Mononuclear cell (primary cell): ENCODE measurements around the gene PCYT1A. TPM values are rescaled to one million over a fixed set of nuclear protein-coding genes. Genes with fewer than 3 reads are reported as not detected.
"Not testable (repeated sequence)": the region's sequence is repeated elsewhere in the genome, so short reads cannot be mapped to it uniquely, and the experiment has no call there.

ENCODE experiments used
- H3K27me3 ChIP-seq: 2 replicates; pipeline ENCODE4 v1.6.0; 2011; ENCODE audit warnings: low read length, control low read depth; ENCODE audit not compliant: insufficient read depth
- H3K4me1 ChIP-seq: 2 replicates; pipeline ENCODE4 v1.5.1; 2011; ENCODE audit warnings: mild to moderate bottlenecking, low read length, control low read depth; ENCODE audit not compliant: insufficient read depth
- H3K4me3 ChIP-seq: 2 replicates; pipeline ENCODE4 v1.5.1; 2011; ENCODE audit warnings: mild to moderate bottlenecking, low read length, moderate library complexity
- H3K9me3 ChIP-seq: 2 replicates; pipeline ENCODE4 v1.5.1; 2011; ENCODE audit warnings: low read depth, mild to moderate bottlenecking, control low read depth, low read length
- total RNA-seq: library from RNA; depleted of rRNA; stranded (reverse); fragments of >200 nt; gene quantifications from one replicate; pipeline ENCODE4 v1.2.3, GENCODE V29; 2012

PCYT1A gene
- total RNA-seq, 1 donor: 73.5 TPM

- H3K4me3 ChIP-seq: no peak overlapping the region
- H3K27me3 ChIP-seq: no peaks in the 10 kb centered on the region
- no peaks in the 10 kb centered on the region for H3K9me3 ChIP-seq
- H3K4me1 ChIP-seq: peaks cover 18% of the 10 kb centered on the region
Measured at GRCh38 chr3:196268284-196269163, 19.0 kb downstream of the PCYT1A start.

GRCh38 chr3:196263819-196264218 lies 23.7 kb downstream of the PCYT1A start:
- Histone ChIP-seq H3K4me1 (peaks cover 8% of the 10 kb centered on the region), H3K9me3 (no peaks in the 10 kb centered on the region), H3K4me3 (no peak overlapping the region)

GRCh38 chr3:196260784-196261183 lies 26.7 kb downstream of the PCYT1A start:
- Histone ChIP-seq H3K4me3 (no peak overlapping the region), H3K4me1 (no peaks in the 10 kb centered on the region), H3K9me3 (no peaks in the 10 kb centered on the region), H3K27me3 (no peaks in the 10 kb centered on the region)

More at GRCh38 chr3:196263819-196264218, 23.7 kb downstream of the PCYT1A start:
- no peaks in the 10 kb centered on the region for H3K27me3 ChIP-seq

- Histone ChIP-seq H3K27me3 (no peaks in the 10 kb centered on the region), H3K4me1 (no peaks in the 10 kb centered on the region), H3K4me3 (no peak overlapping the region), H3K9me3 (no peaks in the 10 kb centered on the region)
Measured at GRCh38 chr3:196255776-196256175, 31.8 kb downstream of the PCYT1A start.

GRCh38 chr3:196254376-196255283 lies 32.9 kb downstream of the PCYT1A start:
- no peaks in the 10 kb centered on the region for H3K27me3 ChIP-seq
- H3K9me3 ChIP-seq: no peaks in the 10 kb centered on the region
- H3K4me1 ChIP-seq: no peaks in the 10 kb centered on the region
- no peak overlapping the region for H3K4me3 ChIP-seq

GRCh38 chr3:196251918-196252317 lies 35.6 kb downstream of the PCYT1A start:
- Histone ChIP-seq H3K9me3 (no peaks in the 10 kb centered on the region), H3K4me3 (no peak overlapping the region), H3K4me1 (peaks cover 7% of the 10 kb centered on the region), H3K27me3 (no peaks in the 10 kb centered on the region)

- Histone ChIP-seq H3K9me3 (no peaks in the 10 kb centered on the region), H3K4me1 (peaks cover 7% of the 10 kb centered on the region), H3K27me3 (no peaks in the 10 kb centered on the region), H3K4me3 (no peak overlapping the region)
Measured at GRCh38 chr3:196246612-196247308, 40.8 kb downstream of the PCYT1A start.

DNA sequence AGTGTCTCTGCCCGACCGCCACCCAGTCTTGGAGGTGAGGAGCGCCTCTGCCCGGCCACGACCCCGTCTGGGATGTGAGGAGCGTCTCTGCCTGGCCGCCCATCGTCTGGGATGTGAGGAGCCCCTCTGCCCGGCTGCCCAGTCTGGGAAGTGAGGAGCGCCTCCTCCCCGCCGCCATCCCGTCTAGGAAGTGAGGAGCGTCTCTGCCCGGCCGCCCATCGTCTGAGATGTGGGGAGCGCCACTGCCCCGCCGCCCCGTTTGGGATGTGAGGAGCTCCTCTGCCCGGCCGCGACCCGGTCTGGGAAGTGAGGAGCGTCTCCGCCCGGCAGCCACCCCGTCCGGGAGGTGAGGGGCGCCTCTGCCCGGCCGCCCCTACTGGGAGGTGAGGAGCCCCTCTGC lies 43.4 kb downstream of the PCYT1A start:
- H3K9me3 ChIP-seq, H3K27me3 ChIP-seq, H3K4me3 ChIP-seq, H3K4me1 ChIP-seq: not testable (repeated sequence)

DNA sequence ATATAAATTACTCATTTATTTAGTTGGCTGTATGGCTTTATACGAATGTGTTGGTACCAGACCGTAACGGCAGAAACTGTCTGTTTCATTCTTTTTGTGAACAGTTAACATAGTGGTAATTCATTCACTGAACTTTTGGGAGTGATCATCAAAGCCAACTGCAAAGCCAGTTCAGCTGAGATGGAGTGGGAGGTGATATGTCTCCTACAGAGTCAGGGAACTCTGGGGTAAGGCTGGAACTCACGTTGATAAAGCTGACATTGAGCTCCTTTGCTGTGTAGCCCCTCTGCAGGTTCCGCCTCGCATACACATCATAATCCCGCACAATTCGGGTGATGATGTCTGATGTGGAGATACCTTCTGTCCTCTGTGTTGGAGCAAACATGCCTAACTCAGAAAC lies 45.8 kb downstream of the PCYT1A start:
- Histone ChIP-seq H3K4me1 (no peaks in the 10 kb centered on the region), H3K9me3 (no peaks in the 10 kb centered on the region), H3K27me3 (no peaks in the 10 kb centered on the region), H3K4me3 (no peak overlapping the region)

GRCh38 chr3:196240424-196240823 lies 47.1 kb downstream of the PCYT1A start:
- Histone ChIP-seq H3K27me3 (no peaks in the 10 kb centered on the region), H3K4me1 (no peaks in the 10 kb centered on the region), H3K4me3 (no peak overlapping the region), H3K9me3 (no peaks in the 10 kb centered on the region)

DNA sequence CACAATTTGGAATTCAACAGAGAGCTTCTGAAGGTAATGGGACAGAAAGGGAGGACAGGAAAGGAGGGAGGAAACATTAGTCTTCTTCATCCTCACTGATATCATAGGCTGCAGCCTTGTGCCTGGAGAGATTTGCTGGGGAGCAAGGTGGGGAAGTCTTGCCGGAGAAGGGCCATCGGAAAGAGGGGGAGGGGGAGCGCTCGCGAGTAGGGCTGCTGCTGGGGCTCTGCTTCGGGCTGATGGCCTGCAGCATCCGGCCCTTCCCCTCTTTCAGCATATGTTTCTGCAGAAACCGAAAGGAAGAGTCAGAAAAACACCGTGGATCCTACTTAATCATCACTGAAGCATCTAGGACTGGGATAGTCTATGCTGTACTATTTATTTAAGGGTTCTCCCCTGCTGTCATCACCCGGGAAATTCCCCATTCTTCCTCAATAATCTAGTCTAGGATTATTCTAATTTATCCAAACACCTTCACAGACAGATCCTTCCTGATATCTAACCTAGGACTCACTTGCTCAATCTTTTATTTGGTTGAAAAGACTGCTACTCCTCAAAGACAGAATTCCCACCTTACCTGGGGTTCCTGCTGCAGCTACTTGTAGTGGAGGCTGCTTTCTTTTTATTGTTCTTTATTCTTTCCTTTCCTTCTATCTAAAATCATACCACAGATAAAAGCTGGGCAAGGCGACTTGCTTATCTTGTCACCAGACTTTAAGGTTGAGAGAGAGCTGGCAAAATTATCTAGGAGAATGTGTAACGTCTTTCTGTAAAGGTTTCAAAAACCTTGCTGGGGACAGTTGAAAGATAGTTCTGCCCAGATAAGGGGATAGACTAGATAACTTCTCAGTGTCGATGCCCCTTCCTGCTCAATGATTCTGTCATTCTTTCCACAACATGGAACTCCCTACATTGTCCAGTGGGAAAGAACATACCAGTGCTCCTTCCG lies 48.6 kb downstream of the PCYT1A start:
- H3K4me3 ChIP-seq: no peak overlapping the region
- H3K27me3 ChIP-seq: no peaks in the 10 kb centered on the region
- no peaks in the 10 kb centered on the region for H3K9me3 ChIP-seq

DNA sequence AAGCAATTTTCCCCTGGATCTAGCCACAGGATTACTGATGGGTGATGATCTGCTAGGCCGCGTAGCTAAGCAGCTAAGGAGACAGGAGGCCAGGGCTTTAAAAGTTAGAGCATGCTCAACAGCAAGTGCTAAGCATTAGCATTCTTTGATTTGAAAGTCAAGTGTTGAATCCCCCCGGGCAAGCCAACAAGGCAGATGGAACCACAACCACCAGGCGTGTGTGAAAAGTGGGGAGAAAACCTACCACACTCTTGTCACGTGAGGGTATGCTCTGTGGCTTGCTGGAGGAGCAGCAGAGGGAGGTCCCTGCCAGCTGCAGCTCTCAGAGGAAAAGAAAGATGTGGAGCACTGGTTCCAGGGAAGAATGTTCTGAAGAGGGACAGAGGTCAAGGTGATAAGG lies 50.3 kb downstream of the PCYT1A start:
- H3K4me1 ChIP-seq: peaks cover 7% of the 10 kb centered on the region
- no peaks in the 10 kb centered on the region for H3K27me3 ChIP-seq
- H3K4me3 ChIP-seq: no peak overlapping the region
- no peaks in the 10 kb centered on the region for H3K9me3 ChIP-seq

More for the DNA sequence above, 48.6 kb downstream of the PCYT1A start:
- H3K4me1 ChIP-seq: no peaks in the 10 kb centered on the region

DNA sequence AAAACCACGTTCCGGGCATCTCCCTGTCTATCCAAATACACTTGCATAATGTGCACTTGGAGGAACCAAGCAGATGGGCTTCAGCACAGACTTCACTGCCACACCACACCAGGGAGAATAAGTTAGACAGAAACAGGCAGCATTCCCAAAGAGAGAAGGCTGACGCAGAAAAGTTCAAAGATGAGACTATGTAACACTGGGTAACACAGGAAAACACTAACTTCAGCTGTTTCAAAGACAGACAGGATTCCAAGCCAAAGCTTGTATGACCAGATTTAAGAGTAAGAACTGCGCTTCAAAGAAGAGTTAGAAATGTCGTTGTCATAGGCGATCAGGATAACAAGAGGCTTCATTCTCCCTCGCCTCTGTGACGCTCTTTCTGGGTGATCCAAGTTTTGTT lies 51.3 kb downstream of the PCYT1A start:
- H3K4me1 ChIP-seq: peaks cover 7% of the 10 kb centered on the region
- no peaks in the 10 kb centered on the region for H3K27me3 ChIP-seq
- no peaks in the 10 kb centered on the region for H3K9me3 ChIP-seq
- no peak overlapping the region for H3K4me3 ChIP-seq
